ENCODE results near the gene ACAD8.

- TF ChIP-seq BHLHE40 (IDR thresholded peaks at IDR 0.05; ENCODE audit: borderline replicate concordance) (no peak), PKNOX1 (IDR thresholded peaks at IDR 0.05) (no peak)
Measured at GRCh38 chr11:134243913-134244312, 9.5 kb upstream of the ACAD8 start.

Measured in HEK293T (cell line).